ENCODE data around the gene KANK2.
A peak's percentile ranks its signal among the peaks of the same experiment; 100 is the strongest.
"Not testable (repeated sequence)": the region's sequence is repeated elsewhere in the genome, so short reads cannot be mapped to it uniquely, and the experiment has no call there.

Gene KANK2

DNA sequence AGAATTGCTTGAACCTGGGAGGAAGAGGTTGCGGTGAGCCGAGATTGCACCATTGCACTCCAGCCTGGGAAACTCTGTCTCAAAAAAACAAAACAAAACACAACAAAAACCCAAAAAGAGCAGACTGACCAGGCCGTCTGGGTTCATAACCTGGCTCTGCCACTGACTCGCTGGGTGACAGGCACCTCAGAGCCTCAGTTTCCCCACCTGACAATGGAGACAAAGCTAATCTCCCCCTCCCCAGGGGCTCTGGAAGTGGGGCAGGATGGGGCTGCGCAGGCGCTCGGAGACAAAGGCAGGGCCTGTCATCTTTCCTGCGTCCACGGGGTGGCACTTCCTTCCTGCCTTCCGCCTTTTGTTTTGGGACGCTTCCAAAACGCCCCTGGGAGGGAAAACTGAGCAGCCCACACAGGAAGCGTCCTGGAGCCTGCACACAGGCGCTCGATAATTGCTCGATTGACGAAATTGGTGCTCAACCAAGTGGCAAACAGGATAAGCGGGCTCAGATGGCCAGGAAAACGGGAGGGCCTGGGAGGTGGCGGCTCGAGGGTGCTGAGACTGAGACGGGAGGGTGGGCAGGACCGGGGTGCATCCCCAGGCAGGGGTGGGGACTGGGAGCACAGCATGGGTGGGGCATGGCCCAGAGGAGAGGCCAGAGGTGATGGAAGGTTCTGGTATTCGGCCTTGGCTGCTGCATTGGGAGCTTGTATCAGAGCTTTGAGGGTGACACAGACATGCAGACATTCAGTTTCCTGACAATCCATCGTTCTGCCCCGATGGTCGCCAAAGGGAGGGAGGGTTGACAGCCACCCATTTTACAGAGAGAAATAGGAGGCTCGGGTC, 59.6 kb downstream of the KANK2 start:
- DNase-seq, result peak; percentile 55

DNA sequence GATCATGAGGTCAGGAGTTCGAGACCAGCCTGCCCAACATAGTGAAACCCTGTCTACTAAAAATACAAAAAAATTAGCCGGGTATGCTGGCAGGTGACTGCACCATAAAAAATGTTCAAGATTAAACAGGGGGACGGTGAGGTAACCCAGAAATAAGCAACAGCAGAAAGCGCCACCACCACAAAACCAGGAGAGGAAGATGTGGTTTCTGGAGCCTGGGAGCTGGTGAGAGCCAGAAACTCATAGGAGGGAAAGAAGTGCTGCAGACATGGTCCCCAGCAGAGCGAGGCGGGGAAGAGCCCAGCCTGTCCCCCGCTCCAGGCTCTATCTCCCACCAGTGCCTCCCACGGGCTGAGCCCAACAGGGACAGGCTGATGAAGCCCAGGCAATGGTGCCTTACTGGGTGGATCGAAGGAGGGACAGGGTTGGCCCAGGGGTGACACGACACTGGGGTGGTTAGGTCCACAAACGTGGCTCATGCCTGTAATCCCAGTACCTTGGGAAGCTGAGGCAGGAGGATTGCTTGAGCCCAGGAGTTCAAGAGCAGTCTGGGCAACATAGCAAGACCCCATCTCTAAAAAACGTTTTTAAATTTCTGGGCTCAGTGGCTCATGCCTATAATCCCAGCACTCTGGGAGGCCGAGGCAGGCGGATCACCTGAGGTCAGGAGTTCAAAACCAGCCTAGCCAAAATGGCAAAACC, 60.8 kb downstream of the KANK2 start:
- no peak for DNase-seq

DNA sequence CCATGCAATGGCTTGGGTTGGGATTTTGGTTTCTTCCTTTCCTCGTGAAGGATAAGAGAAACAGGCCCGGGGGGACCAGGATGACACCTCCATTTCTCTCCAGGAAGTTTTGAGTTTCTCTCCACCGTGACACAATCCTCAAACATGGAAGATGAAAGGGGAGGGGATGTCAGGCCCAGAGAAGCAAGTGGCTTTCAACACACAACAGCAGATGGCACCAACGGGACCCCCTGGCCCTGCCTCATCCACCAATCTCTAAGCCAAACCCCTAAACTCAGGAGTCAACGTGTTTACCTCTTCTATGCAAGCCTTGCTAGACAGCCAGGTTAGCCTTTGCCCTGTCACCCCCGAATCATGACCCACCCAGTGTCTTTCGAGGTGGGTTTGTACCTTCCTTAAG, 65.9 kb downstream of the KANK2 start:
- DNase-seq, result no peak

GRCh38 chr19:11130824-11131455, 66.4 kb downstream of the KANK2 start:
- DNase-seq, result peak; percentile 76

- no peak for DNase-seq
Observed at GRCh38 chr19:11127905-11128304, 69.4 kb downstream of the KANK2 start.

DNA sequence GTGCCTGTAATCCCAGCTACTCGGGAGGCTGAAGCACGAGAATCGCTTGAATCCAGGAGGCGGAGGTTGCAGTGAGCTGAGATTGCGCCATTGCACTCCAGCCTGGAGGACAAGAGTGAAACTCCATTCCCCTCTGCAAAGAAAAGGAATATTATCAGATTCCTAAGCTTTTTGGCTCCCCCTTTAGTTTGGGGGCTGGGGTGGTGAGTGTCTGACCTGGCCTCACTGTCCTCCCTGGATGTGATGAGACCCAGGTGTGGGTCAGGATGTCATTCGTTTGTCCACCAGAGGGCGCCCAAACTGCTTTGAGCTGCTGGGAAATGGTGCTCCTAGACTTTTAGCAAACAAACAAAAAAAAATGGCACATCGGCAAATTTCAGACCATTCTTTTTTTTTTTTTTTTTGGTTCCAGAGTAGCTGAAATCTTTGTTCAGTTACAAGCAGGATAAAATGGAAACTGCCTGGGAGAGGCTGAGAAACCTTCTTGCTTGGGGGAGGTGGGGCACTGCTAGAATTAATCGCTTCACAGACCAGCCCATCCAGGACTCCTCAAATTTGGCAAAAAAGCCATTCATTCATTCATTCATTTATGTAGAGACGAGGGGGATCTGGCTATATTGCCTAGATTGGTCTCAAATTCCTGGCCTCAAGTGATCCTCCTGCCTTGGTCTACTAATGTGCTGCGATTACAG, 71.2 kb downstream of the KANK2 start:
- DNase-seq, result no peak

- DNase-seq, result not testable (repeated sequence)
Observed at GRCh38 chr19:11124157-11124556, 73.2 kb downstream of the KANK2 start.

- DNase-seq, result no peak
Observed at GRCh38 chr19:11123114-11123513, 74.2 kb downstream of the KANK2 start.

DNA sequence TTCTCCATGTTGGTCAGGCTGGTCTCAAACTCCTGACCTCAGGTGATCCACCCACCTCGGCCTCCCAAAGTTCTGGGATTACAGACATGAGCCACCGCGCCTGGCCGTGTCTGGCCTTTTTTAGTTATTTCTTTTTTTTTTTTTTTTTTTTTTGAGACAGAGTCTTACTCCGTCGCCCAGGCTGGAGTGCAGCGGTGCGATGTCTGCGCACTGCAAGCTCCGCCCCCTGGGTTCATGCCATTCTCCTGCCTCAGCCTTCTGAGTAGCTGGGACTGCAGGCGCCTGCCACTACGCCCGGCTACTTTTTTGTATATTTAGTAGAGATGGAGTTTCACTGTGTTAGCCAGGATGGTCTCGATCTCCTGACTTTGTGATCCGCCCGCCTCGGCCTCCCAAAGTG, 75.4 kb downstream of the KANK2 start:
- not testable (repeated sequence) for DNase-seq

DNA sequence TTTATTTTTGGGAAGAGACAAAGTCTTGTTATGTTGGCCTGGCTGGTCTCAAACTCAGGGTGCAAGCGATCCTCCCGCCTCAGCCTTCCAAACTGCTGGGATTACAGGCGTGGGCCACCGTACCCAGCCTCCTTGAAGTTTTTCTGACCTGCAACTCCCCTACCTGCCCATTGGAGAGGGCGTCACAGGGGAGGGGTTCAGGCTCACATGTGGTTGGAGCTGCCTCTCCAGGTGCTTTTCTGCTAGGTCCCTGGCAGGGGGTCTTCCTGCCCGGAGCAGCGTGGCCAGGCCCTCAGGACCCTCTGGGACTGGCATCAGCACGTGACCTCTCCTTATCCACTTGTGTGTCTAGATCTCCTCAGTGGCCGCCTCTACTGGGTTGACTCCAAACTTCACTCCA, 80.8 kb downstream of the KANK2 start:
- no peak for DNase-seq

- no peak for DNase-seq
Observed at GRCh38 chr19:11115895-11116446, 81.4 kb downstream of the KANK2 start.

GRCh38 chr19:11115042-11115441, 82.3 kb downstream of the KANK2 start:
- no peak for DNase-seq
